D721Med (cell line): ENCODE data around the gene POLR2I.

Source experiments
- DNase-seq: peaks from one replicate; pipeline ENCODE4 v3.0.0; 2011; ENCODE audit warnings: low spot score; ENCODE audit not compliant: insufficient read length
- FAIRE-seq: peaks from 2 replicates; lab custom pipeline; 2011; peaks lifted over from hg19 to GRCh38; lab: Jason Lieb, UNC
- TF ChIP-seq, protein P1 (sequence below): IDR thresholded peaks from 2 replicates; pipeline ENCODE4 v1.5.1; 2012; ENCODE audit warnings: mild to moderate bottlenecking, control low read depth; ENCODE audit not compliant: insufficient read depth; ENCODE audit errors: missing control alignments

Gene POLR2I

DNA sequence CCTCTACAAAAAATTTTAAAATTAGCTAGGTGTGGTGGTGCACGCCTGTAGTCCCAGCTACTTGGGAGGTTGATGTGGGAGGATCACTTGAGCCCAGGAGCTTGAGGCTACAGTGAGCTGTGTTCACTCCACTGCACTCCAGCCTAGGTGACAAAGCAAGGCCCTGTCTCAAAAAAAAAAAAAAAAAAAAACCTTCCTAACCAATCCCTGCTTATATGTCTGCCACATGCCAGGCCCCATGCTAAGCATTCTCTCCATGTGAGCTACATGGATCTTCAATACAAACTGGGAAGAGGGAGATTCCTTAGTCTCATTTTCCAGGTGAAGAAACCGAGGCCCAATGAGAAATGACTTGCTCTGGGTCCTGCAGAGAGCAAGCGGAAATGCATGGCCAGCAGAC, 6.0 kb downstream of the POLR2I start:
- TF ChIP-seq, protein P1, sequence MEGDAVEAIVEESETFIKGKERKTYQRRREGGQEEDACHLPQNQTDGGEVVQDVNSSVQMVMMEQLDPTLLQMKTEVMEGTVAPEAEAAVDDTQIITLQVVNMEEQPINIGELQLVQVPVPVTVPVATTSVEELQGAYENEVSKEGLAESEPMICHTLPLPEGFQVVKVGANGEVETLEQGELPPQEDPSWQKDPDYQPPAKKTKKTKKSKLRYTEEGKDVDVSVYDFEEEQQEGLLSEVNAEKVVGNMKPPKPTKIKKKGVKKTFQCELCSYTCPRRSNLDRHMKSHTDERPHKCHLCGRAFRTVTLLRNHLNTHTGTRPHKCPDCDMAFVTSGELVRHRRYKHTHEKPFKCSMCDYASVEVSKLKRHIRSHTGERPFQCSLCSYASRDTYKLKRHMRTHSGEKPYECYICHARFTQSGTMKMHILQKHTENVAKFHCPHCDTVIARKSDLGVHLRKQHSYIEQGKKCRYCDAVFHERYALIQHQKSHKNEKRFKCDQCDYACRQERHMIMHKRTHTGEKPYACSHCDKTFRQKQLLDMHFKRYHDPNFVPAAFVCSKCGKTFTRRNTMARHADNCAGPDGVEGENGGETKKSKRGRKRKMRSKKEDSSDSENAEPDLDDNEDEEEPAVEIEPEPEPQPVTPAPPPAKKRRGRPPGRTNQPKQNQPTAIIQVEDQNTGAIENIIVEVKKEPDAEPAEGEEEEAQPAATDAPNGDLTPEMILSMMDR: no peak
- DNase-seq (no peak), FAIRE-seq (no peak)

DNA sequence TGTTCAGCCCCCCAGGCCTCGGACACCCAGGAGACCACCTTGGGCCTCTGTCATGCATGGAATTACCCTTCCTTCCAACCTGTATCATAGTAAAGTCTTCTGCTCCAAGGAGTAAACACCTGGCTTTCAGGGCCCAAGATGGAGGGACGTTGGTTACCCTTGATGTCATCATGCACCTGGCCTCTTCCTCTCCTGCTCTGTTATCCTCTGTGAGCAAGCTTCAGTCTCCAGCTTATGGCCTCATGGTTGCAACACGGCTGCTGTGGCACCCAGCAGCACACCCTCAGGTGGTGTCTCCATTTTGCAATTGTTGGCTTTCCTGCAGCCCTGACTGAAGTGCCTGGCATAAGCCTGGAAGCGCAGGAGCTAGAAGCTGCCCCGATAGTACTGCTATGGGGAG, 7.7 kb downstream of the POLR2I start:
- FAIRE-seq: no peak

DNA sequence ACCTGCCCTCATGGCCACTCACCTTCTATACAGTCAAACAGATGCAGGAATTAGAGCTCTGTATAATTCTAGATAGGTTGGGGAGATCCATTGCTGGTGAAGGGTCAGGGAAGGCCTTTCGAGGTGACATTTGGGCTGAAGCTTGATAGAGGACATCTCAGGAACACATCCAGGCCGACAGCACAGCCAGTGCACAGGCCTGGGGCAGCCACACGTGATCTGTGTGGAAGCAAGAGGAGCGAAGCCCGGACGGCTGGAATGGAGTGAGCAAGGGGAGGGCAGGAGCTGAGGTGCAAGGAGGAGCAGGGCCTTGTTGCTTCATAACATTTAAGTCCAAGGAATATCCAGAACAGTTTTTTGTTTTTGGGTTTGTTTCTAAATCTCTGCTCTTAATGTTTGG, 8.2 kb downstream of the POLR2I start:
- TF ChIP-seq, protein P1: no peak
- FAIRE-seq: no peak
- no peak for DNase-seq

More for the DNA sequence above, 7.7 kb downstream of the POLR2I start:
- DNase-seq: no peak
- TF ChIP-seq, protein P1: no peak

DNA sequence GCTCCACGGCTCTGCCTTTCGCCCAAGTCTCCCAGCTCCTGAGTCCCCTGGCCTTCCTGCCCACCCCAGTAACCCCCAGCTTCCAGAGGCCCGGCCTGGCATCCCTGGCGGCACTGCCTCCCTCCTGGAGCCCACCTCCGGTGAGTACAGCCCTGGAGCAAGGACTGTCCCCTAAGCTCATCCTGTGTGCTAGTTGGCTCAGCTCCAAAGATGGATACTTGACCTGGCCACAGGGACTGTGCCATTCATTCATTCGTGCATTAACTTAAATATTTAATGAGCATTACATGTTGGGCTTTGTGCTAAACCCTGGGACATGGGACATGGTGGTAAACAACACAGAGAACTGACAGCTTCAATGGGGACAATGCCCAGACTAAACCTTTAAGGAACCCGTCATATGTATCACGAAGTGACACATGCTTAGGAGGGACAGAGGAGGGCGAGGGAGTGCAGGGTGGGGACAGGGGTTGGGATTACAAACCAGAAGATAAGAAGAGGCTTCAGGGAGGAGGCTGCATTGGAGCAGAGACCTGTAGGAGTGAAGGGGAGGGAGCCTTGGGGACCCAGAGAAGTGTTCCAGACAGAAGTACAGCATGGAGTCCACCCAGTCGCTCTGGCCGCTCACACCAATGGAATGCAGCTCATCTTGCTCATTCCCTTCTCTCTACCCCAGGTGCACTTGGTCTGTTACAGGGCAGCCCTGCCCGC, 10.7 kb downstream of the POLR2I start:
- TF ChIP-seq, protein P1: no peak
- FAIRE-seq (no peak), DNase-seq (no peak)

DNA sequence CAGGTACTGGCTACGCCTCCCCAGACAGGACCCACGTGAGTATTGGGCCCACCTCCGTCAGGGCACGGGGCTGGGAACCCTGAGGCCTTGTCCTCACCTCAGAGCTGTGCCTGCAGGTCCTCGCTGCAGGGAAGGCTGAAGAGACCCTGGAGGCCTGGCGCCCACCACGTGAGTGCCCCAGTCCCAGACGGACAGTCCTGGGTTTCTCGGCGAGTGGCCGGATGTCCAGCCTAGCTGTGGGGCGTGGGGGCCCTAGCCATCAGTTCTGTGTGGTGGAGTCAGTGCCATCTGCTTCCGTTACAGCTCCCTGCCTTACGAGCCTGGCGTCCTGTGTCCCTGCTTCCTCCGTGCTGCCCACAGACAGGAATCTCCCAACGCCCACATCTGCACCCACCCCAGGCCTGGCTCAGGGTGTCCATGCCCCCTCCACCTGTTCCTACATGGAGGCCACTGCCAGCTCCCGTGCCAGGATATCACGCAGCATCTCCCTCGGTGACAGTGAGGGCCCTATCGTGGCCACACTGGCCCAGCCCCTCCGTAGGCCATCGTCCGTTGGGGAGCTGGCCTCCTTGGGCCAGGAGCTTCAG, 11.5 kb downstream of the POLR2I start:
- FAIRE-seq: no peak
- DNase-seq: no peak
- TF ChIP-seq, protein P1: no peak

DNA sequence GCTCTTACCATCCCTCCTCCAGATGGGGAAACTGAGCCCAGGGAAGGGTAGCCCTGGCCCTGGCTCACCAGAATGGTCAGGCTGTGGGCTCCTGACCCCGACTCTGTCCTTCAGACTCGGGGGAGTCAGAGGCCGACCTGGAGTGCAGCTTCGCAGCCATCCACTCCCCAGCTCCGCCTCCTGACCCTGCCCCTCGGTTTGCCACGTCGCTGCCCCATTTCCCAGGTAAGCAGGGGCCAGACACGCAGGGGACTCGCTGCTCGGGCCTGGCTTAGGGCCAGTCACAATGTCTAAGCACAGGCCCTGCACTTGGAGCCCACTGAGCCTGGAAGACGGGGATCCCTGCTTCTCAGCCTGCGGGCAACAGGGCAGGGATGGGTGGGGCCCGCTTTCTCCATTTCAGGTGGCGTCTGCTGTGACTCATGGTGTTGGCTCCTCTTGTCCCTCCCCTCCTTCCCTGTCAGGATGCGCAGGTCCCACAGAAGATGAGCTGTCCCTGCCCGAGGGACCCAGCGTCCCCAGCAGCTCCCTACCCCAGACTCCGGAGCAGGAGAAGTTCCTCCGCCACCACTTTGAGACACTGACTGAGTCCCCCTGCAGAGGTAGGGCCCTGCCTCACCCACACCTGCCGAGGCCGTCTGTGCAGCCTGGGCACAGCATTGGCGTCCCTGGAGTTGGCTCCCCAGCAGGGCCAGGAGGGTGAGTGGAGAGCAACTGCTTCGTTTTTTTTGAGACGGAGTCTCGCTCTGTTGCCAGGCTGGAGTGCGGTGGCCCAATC, 12.9 kb downstream of the POLR2I start:
- FAIRE-seq: no peak
- TF ChIP-seq, protein P1: no peak
- DNase-seq: no peak
